ENCODE measurements around the gene SAPCD2. TPM values are rescaled to one million over a fixed set of nuclear protein-coding genes. Genes with fewer than 3 reads are reported as not detected.

The SAPCD2 gene
- total RNA-seq, 1 experiment from 2014 or later: 57.5 TPM

DNA sequence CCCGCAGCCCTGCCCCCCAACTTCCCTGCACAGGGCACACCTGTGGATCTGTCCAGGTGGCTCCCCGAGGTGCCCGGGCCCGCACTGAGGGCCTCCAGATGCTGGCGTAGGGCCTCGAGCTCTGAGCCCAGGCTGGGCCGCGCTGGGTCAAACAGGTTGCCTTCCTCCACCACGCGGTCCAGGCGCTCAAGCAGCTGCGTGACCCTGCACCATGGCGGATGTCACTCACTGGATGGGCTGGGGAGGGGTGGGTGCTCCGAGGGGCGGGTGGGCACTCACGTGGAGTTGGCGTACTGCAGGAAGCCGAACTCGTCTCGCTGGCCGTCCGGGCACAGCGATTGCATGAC is 47.7 kb downstream of the SAPCD2 start:
- no peak for DNase-seq
- intact Hi-C loops (cut with micrococcal nuclease; ENCODE audit: unreplicated experiment): no loop called here

DNA sequence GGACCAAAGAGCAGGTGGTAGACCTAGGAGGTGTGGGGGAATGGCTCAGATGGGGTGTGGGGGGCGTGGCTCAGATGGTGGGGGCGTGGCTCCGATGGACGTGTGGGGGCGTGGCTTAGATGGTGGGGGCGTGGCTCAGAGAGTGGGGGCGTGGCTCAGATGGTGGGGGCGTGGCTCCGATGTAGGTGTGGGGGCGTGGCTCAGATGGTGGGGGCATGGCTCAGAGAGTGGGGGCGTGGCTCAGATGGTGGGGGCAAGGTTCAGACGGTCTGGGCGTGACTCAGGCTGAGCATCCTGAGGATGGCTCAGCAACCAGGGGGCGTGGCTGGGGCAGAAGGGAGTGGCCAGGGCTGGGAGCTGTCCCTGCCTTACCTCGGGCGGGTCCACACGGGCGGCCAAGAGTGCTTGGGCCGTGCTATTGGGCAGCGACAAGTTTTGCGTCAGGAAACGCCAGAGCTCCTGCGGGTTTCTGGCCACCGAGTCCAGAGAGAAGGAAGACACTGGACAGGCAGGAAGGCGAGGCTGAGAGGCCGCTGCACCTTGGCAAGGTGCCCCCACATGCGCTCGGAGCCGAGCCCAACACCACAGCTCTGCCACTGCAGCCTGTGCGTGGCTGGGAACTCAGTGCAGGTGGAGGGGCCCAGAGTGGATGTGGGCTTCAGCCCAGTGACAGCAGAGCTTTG is 48.2 kb downstream of the SAPCD2 start:
- Mint-ChIP-seq H3K9me3 (ENCODE audit: unreplicated experiment) (no peaks in the 10 kb centered on the region), H3K27me3 (ENCODE audit: insufficient read depth, unreplicated experiment) (no peaks in the 10 kb centered on the region), H3K36me3 (ENCODE audit: insufficient read depth, unreplicated experiment) (peaks cover 18% of the 10 kb centered on the region), H3K27ac (ENCODE audit: unreplicated experiment) (peak overlapping the region; percentile 39), H3K4me1 (ENCODE audit: low read depth, unreplicated experiment) (peaks cover 4% of the 10 kb centered on the region), H3K4me3 (ENCODE audit: unreplicated experiment) (no peak overlapping the region)
- peaks cover 6% of the 10 kb centered on the region for H3K4me1 ChIP-seq
- H3K9me3 ChIP-seq: no peaks in the 10 kb centered on the region
- no TSS peak for BruUV-seq (replicated peaks)
- peak; percentile 90 to 95 for DNase-seq
- H3K4me3 ChIP-seq (ENCODE audit: low read depth, low read length): no peak overlapping the region
- H3K36me3 ChIP-seq (ENCODE audit: control insufficient read depth, insufficient read depth, low read length): peaks cover 1% of the 10 kb centered on the region
- no peaks in the 10 kb centered on the region for H3K27me3 ChIP-seq (replicated peaks; ENCODE audit: control insufficient read depth, insufficient read depth, low read length)
- TF ChIP-seq, protein P1, sequence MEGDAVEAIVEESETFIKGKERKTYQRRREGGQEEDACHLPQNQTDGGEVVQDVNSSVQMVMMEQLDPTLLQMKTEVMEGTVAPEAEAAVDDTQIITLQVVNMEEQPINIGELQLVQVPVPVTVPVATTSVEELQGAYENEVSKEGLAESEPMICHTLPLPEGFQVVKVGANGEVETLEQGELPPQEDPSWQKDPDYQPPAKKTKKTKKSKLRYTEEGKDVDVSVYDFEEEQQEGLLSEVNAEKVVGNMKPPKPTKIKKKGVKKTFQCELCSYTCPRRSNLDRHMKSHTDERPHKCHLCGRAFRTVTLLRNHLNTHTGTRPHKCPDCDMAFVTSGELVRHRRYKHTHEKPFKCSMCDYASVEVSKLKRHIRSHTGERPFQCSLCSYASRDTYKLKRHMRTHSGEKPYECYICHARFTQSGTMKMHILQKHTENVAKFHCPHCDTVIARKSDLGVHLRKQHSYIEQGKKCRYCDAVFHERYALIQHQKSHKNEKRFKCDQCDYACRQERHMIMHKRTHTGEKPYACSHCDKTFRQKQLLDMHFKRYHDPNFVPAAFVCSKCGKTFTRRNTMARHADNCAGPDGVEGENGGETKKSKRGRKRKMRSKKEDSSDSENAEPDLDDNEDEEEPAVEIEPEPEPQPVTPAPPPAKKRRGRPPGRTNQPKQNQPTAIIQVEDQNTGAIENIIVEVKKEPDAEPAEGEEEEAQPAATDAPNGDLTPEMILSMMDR (IDR thresholded peaks at IDR 0.05; ENCODE audit: insufficient read depth in 1 of 2, low read depth in 1 of 2, low read length in 1 of 2, severe bottlenecking in 1 of 2, unreplicated experiment in 1 of 2): no peak
- POLR2A ChIA-PET: interaction anchor here (0.6 kb wide), 1 partner anchor 22 kb away, joined by 3 read pairs; no protein-coding TSS in a partner anchor
- CTCF ChIA-PET: interaction anchor here (0.8 to 2.0 kb wide), 4 partner anchors 10 to 46 kb away, joined by 3 to 7 read pairs (median 4); partner anchors contain the start of genes CLIC3 and FUT7
- intact Hi-C loops (cut with micrococcal nuclease; ENCODE audit: unreplicated experiment): no loop called here

More for the DNA sequence above, 47.7 kb downstream of the SAPCD2 start:
- H3K27me3 ChIP-seq (replicated peaks; ENCODE audit: control insufficient read depth, insufficient read depth, low read length): no peaks in the 10 kb centered on the region
- no TSS peak for BruUV-seq (replicated peaks)
- H3K9me3 ChIP-seq: no peaks in the 10 kb centered on the region
- H3K4me1 ChIP-seq: peaks cover 6% of the 10 kb centered on the region
- Mint-ChIP-seq H3K4me3 (ENCODE audit: unreplicated experiment) (no peak overlapping the region), H3K27ac (ENCODE audit: unreplicated experiment) (no peak overlapping the region), H3K27me3 (ENCODE audit: insufficient read depth, unreplicated experiment) (no peaks in the 10 kb centered on the region), H3K4me1 (ENCODE audit: low read depth, unreplicated experiment) (peaks cover 4% of the 10 kb centered on the region), H3K36me3 (ENCODE audit: insufficient read depth, unreplicated experiment) (peaks cover 18% of the 10 kb centered on the region), H3K9me3 (ENCODE audit: unreplicated experiment) (no peaks in the 10 kb centered on the region)
- TF ChIP-seq, protein P1 (IDR thresholded peaks at IDR 0.05; ENCODE audit: insufficient read depth in 1 of 2, low read depth in 1 of 2, low read length in 1 of 2, severe bottlenecking in 1 of 2, unreplicated experiment in 1 of 2): no peak
- CTCF ChIA-PET: interaction anchor here (0.8 to 2.0 kb wide), 5 partner anchors 9 to 45 kb away, joined by 3 to 7 read pairs (median 4); partner anchors contain the start of genes CLIC3 and FUT7
- POLR2A ChIA-PET: interaction anchor here (0.6 kb wide), 1 partner anchor 23 kb away, joined by 3 read pairs; no protein-coding TSS in a partner anchor
- peaks cover 1% of the 10 kb centered on the region for H3K36me3 ChIP-seq (ENCODE audit: control insufficient read depth, insufficient read depth, low read length)
- no peak overlapping the region for H3K4me3 ChIP-seq (ENCODE audit: low read depth, low read length)

DNA sequence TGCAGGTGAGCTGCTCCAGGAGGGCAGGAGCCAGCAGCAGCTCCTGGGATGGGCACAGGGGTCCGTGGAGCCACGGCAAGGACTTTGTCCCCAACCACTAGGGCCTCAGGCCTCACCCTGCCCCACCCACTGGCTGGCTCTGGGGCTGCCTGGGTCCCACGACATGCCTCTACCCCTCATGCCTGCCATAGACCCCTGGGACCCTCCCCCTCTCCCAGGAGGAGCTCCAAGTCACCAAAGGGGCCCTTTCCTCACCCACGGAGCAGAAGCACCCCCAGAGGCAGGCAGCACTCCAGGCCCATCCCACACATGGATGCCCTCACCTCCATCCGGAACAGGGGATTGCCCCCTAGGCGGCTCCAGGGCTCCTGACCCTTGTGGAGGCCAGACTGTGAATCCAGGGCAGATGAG is 48.8 kb downstream of the SAPCD2 start:
- Mint-ChIP-seq H3K4me3 (ENCODE audit: unreplicated experiment) (no peak overlapping the region), H3K4me1 (ENCODE audit: low read depth, unreplicated experiment) (peaks cover 4% of the 10 kb centered on the region), H3K27ac (ENCODE audit: unreplicated experiment) (peak overlapping the region; percentile 39), H3K9me3 (ENCODE audit: unreplicated experiment) (no peaks in the 10 kb centered on the region), H3K36me3 (ENCODE audit: insufficient read depth, unreplicated experiment) (peaks cover 18% of the 10 kb centered on the region), H3K27me3 (ENCODE audit: insufficient read depth, unreplicated experiment) (no peaks in the 10 kb centered on the region)
- DNase-seq: no peak
- Histone ChIP-seq H3K4me3 (ENCODE audit: low read depth, low read length) (no peak overlapping the region), H3K36me3 (ENCODE audit: control insufficient read depth, insufficient read depth, low read length) (peaks cover 1% of the 10 kb centered on the region), H3K9me3 (no peaks in the 10 kb centered on the region), H3K4me1 (peaks cover 6% of the 10 kb centered on the region), H3K27me3 (replicated peaks; ENCODE audit: control insufficient read depth, insufficient read depth, low read length) (no peaks in the 10 kb centered on the region)
- ChIA-PET CTCF (interaction anchor here (0.8 to 2.0 kb wide), 3 partner anchors 10 to 46 kb away, joined by 3 to 7 read pairs (median 4); partner anchors contain the start of gene FUT7), POLR2A (no interaction called here)
- BruUV-seq (replicated peaks): no TSS peak
- intact Hi-C loops (cut with micrococcal nuclease; ENCODE audit: unreplicated experiment): no loop called here
- TF ChIP-seq, protein P1 (IDR thresholded peaks at IDR 0.05; ENCODE audit: insufficient read depth in 1 of 2, low read depth in 1 of 2, low read length in 1 of 2, severe bottlenecking in 1 of 2, unreplicated experiment in 1 of 2): no peak

Data from Caco-2 (cell line).